HepG2 (cell line): ENCODE measurements around the gene SIK3. TPM values are rescaled to one million over a fixed set of nuclear protein-coding genes. Genes with fewer than 3 reads are reported as not detected.

Experiments
- BORCS8-MEF2B ChIP-seq: sonication (generic); formaldehyde crosslinking; IDR thresholded peaks from 2 replicates; pipeline ENCODE4 v1.8.0; 2022; ENCODE audit warnings: mild to moderate bottlenecking, missing genetic modification reagents
- ETV6 ChIP-seq: sonication (generic); formaldehyde crosslinking; conservative IDR thresholded peaks from 2 replicates; pipeline ENCODE4 v1.4.0; 2020; ENCODE audit warnings: missing genetic modification reagents
- FOXA1 ChIP-seq, 2 experiments: fragments of 450-650 bp in 1 of 2; sonication (generic) in 1 of 2; formaldehyde crosslinking in 1 of 2; IDR thresholded peaks; 2 replicates each; pipeline versions ENCODE4 v1.4.0 to v1.6.1; 2016 to 2020; ENCODE audit warnings: missing genetic modification reagents in 1 of 2
- FOXC1 ChIP-seq: sonication (generic); formaldehyde crosslinking; IDR thresholded peaks from 2 replicates; pipeline ENCODE4 v1.8.0; 2022; ENCODE audit warnings: mild to moderate bottlenecking, missing genetic modification reagents, borderline replicate concordance
- FOXJ3 ChIP-seq: sonication (generic); formaldehyde crosslinking; IDR thresholded peaks from 2 replicates; pipeline ENCODE4 v1.4.0; 2020; ENCODE audit warnings: missing genetic modification reagents, mild to moderate bottlenecking, borderline replicate concordance
- HOXA3 ChIP-seq: sonication (generic); formaldehyde crosslinking; IDR thresholded peaks from 2 replicates; pipeline ENCODE4 v1.5.0; 2020; ENCODE audit warnings: missing genetic modification reagents
- MED8 ChIP-seq: sonication (generic); formaldehyde crosslinking; IDR thresholded peaks from 2 replicates; pipeline ENCODE4 v1.8.1; 2023; ENCODE audit warnings: mild to moderate bottlenecking, missing genetic modification reagents; ENCODE audit not compliant: insufficient replicate concordance
- RBFOX2 ChIP-seq: fragments of 200-400 bp; formaldehyde crosslinking; IDR thresholded peaks from 2 replicates; pipeline ENCODE4 v1.6.1; 2017; ENCODE audit warnings: low read depth, mild to moderate bottlenecking, low read length
- REPIN1 ChIP-seq: sonication (generic); formaldehyde crosslinking; IDR thresholded peaks from 2 replicates; pipeline ENCODE4 v1.8.0; 2022; ENCODE audit warnings: missing genetic modification reagents, low read depth, mild to moderate bottlenecking, borderline replicate concordance
- THRA ChIP-seq: sonication (generic); formaldehyde crosslinking; IDR thresholded peaks from 2 replicates; pipeline ENCODE4 v1.4.0; 2020; ENCODE audit warnings: missing genetic modification reagents, borderline replicate concordance
- ZC3H4 ChIP-seq: sonication (generic); formaldehyde crosslinking; IDR thresholded peaks from 2 replicates; pipeline ENCODE4 v1.4.0; 2020; ENCODE audit warnings: missing genetic modification reagents, borderline replicate concordance
- ZNF256 ChIP-seq: sonication (generic); formaldehyde crosslinking; conservative IDR thresholded peaks from 2 replicates; pipeline ENCODE4 v1.4.0; 2020; ENCODE audit warnings: missing genetic modification reagents
- ZNF318 ChIP-seq: sonication (generic); formaldehyde crosslinking; IDR thresholded peaks from 2 replicates; pipeline ENCODE4 v1.4.0; 2020; ENCODE audit warnings: mild to moderate bottlenecking, missing genetic modification reagents
- ZNF432 ChIP-seq: sonication (generic); formaldehyde crosslinking; IDR thresholded peaks from 2 replicates; pipeline ENCODE4 v1.5.0; 2020; ENCODE audit warnings: missing genetic modification reagents, mild to moderate bottlenecking, borderline replicate concordance
- ZNF629 ChIP-seq: sonication (generic); formaldehyde crosslinking; conservative IDR thresholded peaks from 2 replicates; pipeline ENCODE4 v1.5.0; 2020; ENCODE audit warnings: missing genetic modification reagents
- polyA plus RNA-seq, 8 experiments: library from polyadenylated mRNA; depleted of rRNA in 3 of 8; stranded (reverse) in 7 of 8; unstranded in 1 of 8; fragments of >200 nt; fragmentation: Illumina TruSeq in 4 of 8; extraction: Trizol in 4 of 8; gene quantifications; 2 replicates each; pipeline versions ENCODE4 v1.2.1 to v1.2.3, GENCODE V29; 2011 to 2016; ENCODE audit warnings: low read depth in 4 of 8, missing spikeins in 1 of 8, mixed read lengths in 1 of 8; ENCODE audit not compliant: insufficient read depth in 1 of 8
- total RNA-seq, 5 experiments: library from RNA; depleted of rRNA; stranded (reverse); fragments of >200 nt; fragmentation: Illumina TruSeq; extraction: Trizol; gene quantifications; 2 replicates each; pipeline ENCODE4 v1.2.3, GENCODE V29; 2016; ENCODE audit warnings: low read depth in 1 of 5
- TF ChIP-seq, protein P1 (sequence below): sonication (generic); formaldehyde crosslinking; IDR thresholded peaks from 2 replicates; pipeline ENCODE4 v1.4.0; 2020; ENCODE audit warnings: mild to moderate bottlenecking, missing genetic modification reagents
- TF ChIP-seq, protein P2 (sequence below): sonication (generic); formaldehyde crosslinking; conservative IDR thresholded peaks from 2 replicates; pipeline ENCODE4 v1.8.0; 2022; ENCODE audit warnings: mild to moderate bottlenecking, moderate library complexity, missing genetic modification reagents

The SIK3 gene
- total and polyA plus RNA-seq, 2 of the 13 experiments (the other 11 are each of a cell fraction or from before 2014, with no cell fraction given) = 5.7 to 9.8 TPM

- TF ChIP-seq, protein P1, sequence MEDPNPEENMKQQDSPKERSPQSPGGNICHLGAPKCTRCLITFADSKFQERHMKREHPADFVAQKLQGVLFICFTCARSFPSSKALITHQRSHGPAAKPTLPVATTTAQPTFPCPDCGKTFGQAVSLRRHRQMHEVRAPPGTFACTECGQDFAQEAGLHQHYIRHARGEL (CRISPR knock-in tag) = 0 out of 2 replicates have a peak, but pooled peaks have one; percentile 64
- TF ChIP-seq REPIN1 (CRISPR knock-in tag) = peak; percentile 47; the same call in 1 of the 2 replicates
- TF ChIP-seq ETV6 (CRISPR knock-in tag) = no peak
- TF ChIP-seq ZC3H4 (CRISPR knock-in tag) = no peak
- TF ChIP-seq, protein P2, sequence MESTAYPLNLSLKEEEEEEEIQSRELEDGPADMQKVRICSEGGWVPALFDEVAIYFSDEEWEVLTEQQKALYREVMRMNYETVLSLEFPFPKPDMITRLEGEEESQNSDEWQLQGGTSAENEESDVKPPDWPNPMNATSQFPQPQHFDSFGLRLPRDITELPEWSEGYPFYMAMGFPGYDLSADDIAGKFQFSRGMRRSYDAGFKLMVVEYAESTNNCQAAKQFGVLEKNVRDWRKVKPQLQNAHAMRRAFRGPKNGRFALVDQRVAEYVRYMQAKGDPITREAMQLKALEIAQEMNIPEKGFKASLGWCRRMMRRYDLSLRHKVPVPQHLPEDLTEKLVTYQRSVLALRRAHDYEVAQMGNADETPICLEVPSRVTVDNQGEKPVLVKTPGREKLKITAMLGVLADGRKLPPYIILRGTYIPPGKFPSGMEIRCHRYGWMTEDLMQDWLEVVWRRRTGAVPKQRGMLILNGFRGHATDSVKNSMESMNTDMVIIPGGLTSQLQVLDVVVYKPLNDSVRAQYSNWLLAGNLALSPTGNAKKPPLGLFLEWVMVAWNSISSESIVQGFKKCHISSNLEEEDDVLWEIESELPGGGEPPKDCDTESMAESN (CRISPR knock-in tag) = 0 out of 2 replicates have a peak, but pooled peaks have one; percentile 32
- no peak for TF ChIP-seq BORCS8-MEF2B
- peak; percentile 26; the same call in 1 of the 2 replicates for TF ChIP-seq RBFOX2
- 0 out of 2 replicates have a peak, but pooled peaks have one; percentile 46 for TF ChIP-seq FOXJ3
- no peak for TF ChIP-seq ZNF432 (CRISPR knock-in tag)
- peak; percentile 42; the same call in 1 of the 2 replicates for TF ChIP-seq HOXA3
- no peak for TF ChIP-seq ZNF256 (CRISPR knock-in tag)
- peak; percentile 25; the same call in 1 of the 2 replicates for TF ChIP-seq THRA (CRISPR knock-in tag)
- no peak for TF ChIP-seq FOXA1 (IDR thresholded peaks at IDR 0.05)
- 0 out of 2 replicates have a peak, but pooled peaks have one; percentile 7 for TF ChIP-seq FOXA1 (CRISPR knock-in tag; IDR thresholded peaks at IDR 0.05)
- peak; percentile 69; the same call in 1 of the 2 replicates for TF ChIP-seq FOXC1 (CRISPR knock-in tag)
- no peak for TF ChIP-seq ZNF629 (CRISPR knock-in tag)
- TF ChIP-seq MED8 (CRISPR knock-in tag) = peak; percentile 76
- no peak for TF ChIP-seq ZNF318 (CRISPR knock-in tag)
Observed at GRCh38 chr11:116840746-116841296, 257.4 kb downstream of the SIK3 start (continued).
